ENCODE measurements around the gene SFMBT1. TPM values are rescaled to one million over a fixed set of nuclear protein-coding genes. Genes with fewer than 3 reads are reported as not detected.

SFMBT1 gene
- total and polyA plus RNA-seq, 9 donors = 1.2 to 21.1 (median 6.2) TPM

GRCh38 chr3:53074761-53075742 is 29.2 kb upstream of the SFMBT1 start:
- intact Hi-C loops (cut with DNase I) = loop anchor here in 2 of 4 donors (5.0 to 10.0 kb wide), 2 partner anchors 333 to 650 kb away; no protein-coding TSS in a partner anchor

GRCh38 chr3:53074366-53074696 is 28.5 kb upstream of the SFMBT1 start:
- Histone ChIP-seq H3K4me3 (no peak overlapping the region), H3K4me1 (ENCODE audit: insufficient read depth) (peaks cover 5% of the 10 kb centered on the region), H3K36me3 (no peaks in the 10 kb centered on the region), H3K9me3 (no peaks in the 10 kb centered on the region), H3K27ac (no peak overlapping the region), H3K27me3 (no peaks in the 10 kb centered on the region)
- 90 to 96% (median 93%) methylated on average over 1 of the region's 1 CpG for WGBS, 3 donors
- TF ChIP-seq POLR2A (IDR thresholded peaks at IDR 0.05) (no peak), CTCF (IDR thresholded peaks at IDR 0.05) (no peak)
- intact Hi-C loops (cut with DNase I) = loop anchor here in 2 of 4 donors (5.0 to 10.0 kb wide), 2 partner anchors 332 to 650 kb away; no protein-coding TSS in a partner anchor
- peak in 2 of 5 donors; percentile 12 to 25 for DNase-seq

More at GRCh38 chr3:53074761-53075742, 29.2 kb upstream of the SFMBT1 start:
- Histone ChIP-seq H3K27ac (no peak overlapping the region), H3K36me3 (no peaks in the 10 kb centered on the region), H3K4me3 (no peak overlapping the region), H3K4me1 (ENCODE audit: insufficient read depth) (peaks cover 5% of the 10 kb centered on the region), H3K9me3 (no peaks in the 10 kb centered on the region), H3K27me3 (no peaks in the 10 kb centered on the region)
- DNase-seq = peak in 2 of 5 donors; percentile 7 to 25
- 75 to 81% (median 76%) methylated on average over 9 of the region's 9 CpGs for WGBS, 3 donors
- TF ChIP-seq POLR2A (IDR thresholded peaks at IDR 0.05) (no peak), EP300 (IDR thresholded peaks at IDR 0.05) (no peak), CTCF (IDR thresholded peaks at IDR 0.05) (no peak)

- intact Hi-C loops (cut with DNase I) = loop anchor here in 2 of 4 donors (5.0 to 10.0 kb wide), 2 partner anchors 331 to 649 kb away; no protein-coding TSS in a partner anchor
- Histone ChIP-seq H3K27me3 (no peaks in the 10 kb centered on the region), H3K36me3 (no peaks in the 10 kb centered on the region), H3K4me3 (peak overlapping the region; percentile 58), H3K9me3 (no peaks in the 10 kb centered on the region), H3K4me1 (ENCODE audit: insufficient read depth) (peaks cover 5% of the 10 kb centered on the region), H3K27ac (peak overlapping the region; percentile 9 to 33)
- TF ChIP-seq POLR2A (IDR thresholded peaks at IDR 0.05) (no peak), CTCF (IDR thresholded peaks at IDR 0.05) (no peak), EP300 (IDR thresholded peaks at IDR 0.05) (no peak)
- 63 to 70% (median 64%) methylated on average over 17 of the region's 17 CpGs for WGBS, 3 donors
- DNase-seq = peak in 2 of 5 donors; percentile 23 to 35
Observed at GRCh38 chr3:53073553-53074365, 27.9 kb upstream of the SFMBT1 start.

All from ovary (tissue), 9 donors.